GM19238 (cell line): ENCODE data around the gene RFX3.

Experiments used
- DNase-seq: peaks from one replicate; pipeline ENCODE4 v3.0.0; 2011; ENCODE audit warnings: low spot score; ENCODE audit not compliant: insufficient read length

The RFX3 gene

GRCh38 chr9:3435732-3436131 lies 90.1 kb downstream of the RFX3 start:
- DNase-seq: no peak

DNA sequence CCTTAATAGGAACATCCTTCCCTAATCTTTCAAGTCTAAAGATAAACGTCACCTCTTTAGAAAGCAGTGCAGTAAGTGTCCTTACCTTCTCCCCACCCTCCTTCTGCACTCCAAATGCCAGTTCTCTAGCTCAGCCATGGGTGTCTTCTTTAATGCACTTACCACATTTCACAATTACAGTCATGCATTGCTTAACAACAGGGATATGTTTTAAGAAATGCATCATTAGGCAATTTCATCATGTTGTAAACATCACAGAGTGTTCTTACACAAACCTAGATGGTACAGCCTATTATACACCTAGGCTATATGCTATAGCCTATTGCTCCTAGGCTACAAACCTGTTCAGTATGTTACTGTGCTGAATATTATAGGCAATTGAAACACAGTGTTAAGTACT lies 91.2 kb downstream of the RFX3 start:
- DNase-seq: no peak

GRCh38 chr9:3433754-3434153 lies 92.0 kb downstream of the RFX3 start:
- no peak for DNase-seq

- no peak for DNase-seq
These were observed 92.7 kb downstream of the RFX3 start for GRCh38 chr9:3433066-3433465.

DNA sequence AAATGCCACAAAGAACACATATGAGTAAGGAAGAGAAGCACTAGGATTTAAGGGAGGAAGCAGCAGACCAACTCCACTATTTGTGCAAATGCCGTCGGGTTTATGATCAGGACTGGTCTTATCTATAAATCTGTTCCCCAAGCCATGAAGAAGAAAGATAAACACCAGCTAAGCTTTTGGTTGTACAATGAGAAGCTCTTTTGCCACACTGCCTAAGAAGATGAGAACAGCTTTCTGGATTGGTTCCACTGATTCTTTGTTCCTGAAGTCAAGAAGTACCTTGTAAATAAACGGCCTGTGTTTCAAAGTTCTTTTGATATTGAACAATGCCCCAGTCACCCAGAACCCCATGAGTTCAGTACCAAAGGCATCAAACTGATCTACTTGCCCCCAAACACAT lies 93.9 kb downstream of the RFX3 start:
- DNase-seq: no peak

DNA sequence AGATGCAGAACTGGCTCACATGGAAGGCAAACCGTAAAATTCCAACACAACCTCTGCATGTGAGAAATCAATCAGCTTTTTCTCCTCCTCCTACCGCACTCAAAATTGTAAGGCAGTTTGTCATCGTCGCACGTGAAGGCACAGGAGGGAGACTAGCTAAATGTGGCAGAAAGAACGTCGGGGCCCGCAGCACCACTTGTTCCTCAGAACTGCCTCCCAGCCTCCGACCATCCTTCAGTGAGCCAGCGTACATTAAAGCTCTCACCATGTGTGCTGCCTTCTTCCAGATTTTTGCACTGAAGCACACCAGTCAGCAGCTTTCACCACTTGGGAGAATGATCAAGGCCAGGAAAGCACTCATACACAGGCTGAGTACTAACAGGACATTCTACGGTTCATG lies 105.9 kb downstream of the RFX3 start:
- DNase-seq: no peak

- no peak for DNase-seq
These were observed 109.9 kb downstream of the RFX3 start for GRCh38 chr9:3415906-3416305.

GRCh38 chr9:3413984-3414383 lies 111.8 kb downstream of the RFX3 start:
- no peak for DNase-seq

DNA sequence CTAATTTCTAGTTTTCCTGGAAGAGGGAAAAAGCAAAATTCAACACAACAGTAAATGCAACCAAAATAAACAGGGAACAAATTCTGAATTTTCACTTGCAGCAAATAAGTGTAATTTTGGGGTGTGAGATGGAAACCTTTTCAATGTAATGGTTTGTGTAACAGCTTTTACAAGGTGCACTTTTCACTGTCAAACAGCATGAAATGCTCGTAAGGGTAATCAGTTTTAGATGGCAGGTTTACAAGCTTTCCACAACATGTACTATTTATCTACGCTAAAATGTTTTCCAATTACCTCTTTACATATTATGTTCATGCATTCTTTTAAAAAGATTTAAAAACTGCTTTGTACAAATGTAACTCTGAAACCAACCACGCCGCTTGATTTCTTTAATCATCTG lies 115.3 kb downstream of the RFX3 start:
- DNase-seq: no peak

GRCh38 chr9:3409453-3409852 lies 116.3 kb downstream of the RFX3 start:
- DNase-seq: no peak

- DNase-seq: no peak
These were observed 122.5 kb downstream of the RFX3 start for GRCh38 chr9:3403315-3403714.

DNA sequence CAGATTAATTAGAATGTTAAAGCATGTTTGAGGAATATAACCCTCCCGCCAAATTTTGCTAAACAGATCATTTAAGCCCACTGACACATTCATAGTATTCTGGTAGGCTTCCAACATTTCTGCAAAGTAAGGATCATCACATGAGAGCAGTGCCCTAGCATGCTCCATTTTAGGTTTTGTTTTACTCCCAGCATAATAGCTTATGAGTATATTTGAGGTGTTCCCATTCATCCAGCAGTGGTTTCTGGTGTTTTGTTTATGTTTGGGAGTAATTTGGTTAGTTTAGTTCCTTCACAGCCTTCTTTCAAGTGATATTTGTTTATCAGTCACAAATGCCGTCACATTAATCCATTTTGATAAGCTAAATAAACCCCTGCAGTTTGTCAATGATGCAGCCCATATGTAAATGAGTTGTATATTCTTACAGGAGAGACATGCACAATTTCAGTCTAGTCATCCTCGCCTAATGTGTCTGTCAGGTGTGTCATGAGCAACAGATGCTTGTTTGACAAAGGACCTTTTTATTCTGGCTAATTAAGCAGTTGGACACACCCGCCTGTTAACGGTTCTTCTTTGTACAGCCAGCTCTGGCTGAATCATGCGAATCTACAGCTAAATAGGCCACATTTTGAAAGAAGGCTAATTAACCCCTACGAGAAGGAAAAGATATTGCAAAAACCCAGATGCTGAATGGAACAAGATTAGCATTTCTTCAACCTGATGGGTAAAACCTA lies 124.4 kb downstream of the RFX3 start:
- no peak for DNase-seq

- DNase-seq: no peak
These were observed 127.6 kb downstream of the RFX3 start for GRCh38 chr9:3398232-3398648.

DNA sequence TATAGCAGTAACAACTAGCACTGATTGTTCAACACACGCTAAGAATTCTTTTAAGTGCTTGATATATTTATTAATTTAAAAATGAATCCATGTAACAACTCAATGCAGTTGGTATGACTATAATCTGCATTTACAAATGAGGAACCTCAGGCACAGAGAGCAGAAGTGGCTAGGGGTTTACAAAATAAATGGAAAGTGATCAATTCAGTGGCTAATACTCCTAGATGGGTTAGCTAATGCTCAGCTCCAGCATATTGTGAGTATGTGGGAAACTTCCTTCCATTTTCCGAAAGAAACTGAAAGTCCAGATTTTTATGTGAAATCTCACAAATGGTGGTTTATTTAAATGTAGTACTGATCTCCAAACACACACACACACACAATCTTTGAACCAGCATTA lies 128.0 kb downstream of the RFX3 start:
- DNase-seq: no peak

DNA sequence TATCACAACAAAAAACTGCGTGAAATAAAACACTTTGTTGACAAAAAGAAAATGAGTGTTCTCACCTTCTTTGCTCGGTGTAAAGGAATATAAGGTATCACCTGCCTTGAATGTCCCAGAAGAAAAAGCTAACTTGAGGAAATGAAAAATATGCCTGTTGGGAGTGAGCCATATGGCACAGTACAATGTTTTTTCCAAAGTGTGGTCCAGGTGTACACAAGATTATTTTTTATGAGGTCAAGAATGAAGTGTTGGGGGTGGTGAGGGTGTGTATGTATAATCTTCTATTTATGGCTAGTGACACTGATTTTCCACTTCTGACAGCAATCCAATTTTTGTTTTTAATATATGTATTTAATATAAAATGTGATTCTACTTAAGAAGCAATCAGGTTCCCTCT lies 134.4 kb downstream of the RFX3 start:
- no peak for DNase-seq

DNA sequence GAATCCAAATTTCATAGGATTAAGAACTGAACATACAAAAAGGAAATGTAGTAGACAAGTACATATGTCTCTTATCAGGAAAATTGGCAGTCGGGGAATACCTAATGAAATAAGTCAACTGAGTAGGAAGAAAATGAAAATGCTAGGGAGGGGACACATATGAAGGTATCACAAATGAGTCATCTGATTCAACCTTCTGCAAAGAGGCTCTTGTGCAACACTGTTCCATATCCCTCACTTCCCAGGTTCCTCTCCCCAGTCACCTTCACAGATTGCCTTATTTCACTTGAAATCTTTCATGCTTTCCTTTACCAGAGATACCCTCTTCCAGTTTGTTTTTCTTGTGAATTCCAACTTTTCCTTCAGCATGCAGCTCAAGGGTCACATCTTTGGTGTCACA lies 139.0 kb downstream of the RFX3 start:
- DNase-seq: no peak

DNA sequence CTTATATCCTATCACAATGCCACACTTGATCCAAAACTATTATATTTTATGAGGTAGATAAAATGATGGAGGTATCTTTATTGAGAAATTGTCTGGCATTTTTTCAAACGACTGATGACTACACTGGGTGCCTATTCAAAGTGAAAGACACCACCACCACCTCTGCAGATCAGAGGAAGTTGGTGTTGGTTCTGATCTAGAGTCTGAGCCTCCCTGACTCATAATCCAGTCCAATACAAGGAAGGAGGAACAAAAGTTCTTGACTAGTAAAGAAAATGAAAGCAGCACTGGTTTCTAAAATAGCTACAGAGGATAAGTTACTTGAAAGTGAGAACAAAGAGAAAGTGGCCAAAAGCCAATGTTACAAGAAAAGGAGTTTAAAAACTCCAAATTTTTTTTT lies 139.9 kb downstream of the RFX3 start:
- peak; percentile 12 for DNase-seq

GRCh38 chr9:3371842-3372241 lies 154.0 kb downstream of the RFX3 start:
- no peak for DNase-seq

GRCh38 chr9:3370715-3371114 lies 155.1 kb downstream of the RFX3 start:
- no peak for DNase-seq

DNA sequence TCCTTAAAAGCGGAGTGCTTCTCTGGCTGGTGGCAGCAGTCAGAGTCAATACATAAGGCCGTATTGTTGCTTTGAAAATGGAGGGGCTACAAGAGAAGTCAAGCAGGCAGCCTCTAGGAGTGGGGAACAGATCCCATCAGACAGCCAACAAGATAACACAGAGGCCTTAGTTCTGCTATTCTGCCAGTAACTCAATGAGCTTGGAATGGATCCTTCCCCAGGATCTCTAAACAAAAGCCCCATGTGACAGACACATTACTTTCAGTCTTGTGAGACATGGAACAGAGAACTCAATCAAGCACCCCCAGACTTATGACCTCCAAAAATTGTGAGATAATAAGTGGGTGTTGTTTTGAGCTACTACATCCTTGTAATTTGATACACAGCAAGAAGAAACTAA lies 158.6 kb downstream of the RFX3 start:
- DNase-seq: no peak

GRCh38 chr9:3361689-3362392 lies 164.0 kb downstream of the RFX3 start:
- DNase-seq: no peak

DNA sequence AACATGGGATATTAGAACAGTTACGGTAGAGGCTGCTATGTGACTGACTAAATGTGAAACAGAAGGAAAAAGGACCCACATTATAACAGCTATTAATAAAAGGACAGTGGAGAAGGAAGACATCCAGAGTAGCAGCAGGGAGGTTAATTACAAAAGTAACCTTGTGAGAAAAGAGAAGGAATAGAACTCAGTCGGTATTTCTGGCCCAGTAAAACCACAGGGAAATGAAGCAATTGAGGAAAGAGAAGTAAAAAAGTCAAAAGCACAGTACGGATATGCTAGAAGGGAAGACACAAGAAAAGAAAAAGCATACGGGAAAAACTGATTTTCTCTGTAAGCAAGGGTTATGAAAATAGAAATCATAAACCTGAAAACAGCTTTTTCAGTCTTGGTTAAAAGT lies 164.7 kb downstream of the RFX3 start:
- no peak for DNase-seq

- no peak for DNase-seq
These were observed 165.6 kb downstream of the RFX3 start for GRCh38 chr9:3360245-3360644.
